Measurements from ENCODE around the gene EML4. TPM values are rescaled to one million over a fixed set of nuclear protein-coding genes. Genes with fewer than 3 reads are reported as not detected.
A peak's percentile ranks its signal among the peaks of the same experiment; 100 is the strongest.
"Not testable (repeated sequence)": the region's sequence is repeated elsewhere in the genome, so short reads cannot be mapped to it uniquely, and the experiment has no call there.

Gene EML4
- total and polyA plus RNA-seq, 4 experiments from 2014 or later, result 52.8 to 172 (median 140) TPM

GRCh38 chr2:42132966-42133641 is 36.0 kb upstream of the EML4 start:
- H3K36me3 Mint-ChIP-seq, result no peaks in the 10 kb centered on the region
- no peaks in the 10 kb centered on the region for H3K9me3 Mint-ChIP-seq
- ChIA-PET CTCF (ENCODE audit: partially characterized antibody) (interaction anchor here (0.7 to 13.5 kb wide), 22 partner anchors 9 to 195 kb away, joined by 3 to 173 read pairs (median 4); no protein-coding TSS in a partner anchor), POLR2A (ENCODE audit: partially characterized antibody) (interaction anchor here (0.8 to 25.0 kb wide), 23 partner anchors 9 to 1089 kb away, joined by 3 to 1146 read pairs (median 5); partner anchors contain the start of gene COX7A2L)
- peaks cover 68 to 100% (median 88%) of the 10 kb centered on the region in 4 donors for H3K4me1 Mint-ChIP-seq
- H3K27me3 Mint-ChIP-seq, result no peaks in the 10 kb centered on the region
- Histone ChIP-seq H3K4me1 (ENCODE audit: insufficient read depth, low read length) (peaks cover 99% of the 10 kb centered on the region), H3K36me3 (ENCODE audit: insufficient read depth, low read length) (no peaks in the 10 kb centered on the region), H3K4me3 (ENCODE audit: low read length in 2 of 2) (peak overlapping the region; percentile 16 to 21), H3K27ac (ENCODE audit: low read depth, low read length) (peak overlapping the region; percentile 93), H3K27me3 (ENCODE audit: insufficient read depth, low read length) (no peaks in the 10 kb centered on the region), H3K9me3 (ENCODE audit: control insufficient read depth in 1 of 2, low read length in 2 of 2) (no peaks in the 10 kb centered on the region)
- intact Hi-C loops (cut with micrococcal nuclease), result loop anchor here (1.0 to 2.0 kb wide), 6 partner anchors 8 to 63 kb away; partner anchors contain the start of gene EML4
- H3K27ac Mint-ChIP-seq, result peak overlapping the region; percentile 88 to 100 (median 99)
- peak overlapping the region; percentile 58 to 88 (median 76) for H3K4me3 Mint-ChIP-seq
- DNase-seq, result peak; percentile 92 to 99 (median 96)

GRCh38 chr2:42133771-42134195 is 35.4 kb upstream of the EML4 start:
- ChIA-PET CTCF (ENCODE audit: partially characterized antibody) (interaction anchor here (1.1 to 13.5 kb wide), 10 partner anchors 8 to 106 kb away, joined by 3 to 173 read pairs (median 8); no protein-coding TSS in a partner anchor), POLR2A (ENCODE audit: partially characterized antibody) (interaction anchor here (1.2 to 25.0 kb wide), 13 partner anchors 8 to 1088 kb away, joined by 3 to 1146 read pairs (median 12); partner anchors contain the start of gene COX7A2L)
- peak overlapping the region; percentile 93 for H3K27ac ChIP-seq (ENCODE audit: low read depth, low read length)
- H3K27me3 Mint-ChIP-seq, result no peaks in the 10 kb centered on the region
- H3K27me3 ChIP-seq (ENCODE audit: insufficient read depth, low read length), result no peaks in the 10 kb centered on the region
- H3K36me3 Mint-ChIP-seq, result no peaks in the 10 kb centered on the region
- peaks cover 99% of the 10 kb centered on the region for H3K4me1 ChIP-seq (ENCODE audit: insufficient read depth, low read length)
- H3K4me3 ChIP-seq (ENCODE audit: low read length in 2 of 2), result peak overlapping the region; percentile 16 to 21
- H3K27ac Mint-ChIP-seq, result peak overlapping the region; percentile 88 to 100 (median 99)
- no peaks in the 10 kb centered on the region for H3K9me3 Mint-ChIP-seq
- no peak for DNase-seq
- H3K4me3 Mint-ChIP-seq, result peak overlapping the region; percentile 58 to 88 (median 76)
- peaks cover 63 to 100% (median 87%) of the 10 kb centered on the region in 4 donors for H3K4me1 Mint-ChIP-seq
- H3K9me3 ChIP-seq (ENCODE audit: control insufficient read depth in 1 of 2, low read length in 2 of 2), result no peaks in the 10 kb centered on the region
- intact Hi-C loops (cut with micrococcal nuclease), result loop anchor here (1.0 to 2.0 kb wide), 6 partner anchors 8 to 63 kb away; partner anchors contain the start of gene EML4
- H3K36me3 ChIP-seq (ENCODE audit: insufficient read depth, low read length), result no peaks in the 10 kb centered on the region

GRCh38 chr2:42134401-42134932 is 34.7 kb upstream of the EML4 start:
- intact Hi-C loops (cut with micrococcal nuclease); H3K27me3 ChIP-seq (ENCODE audit: insufficient read depth, low read length); H3K9me3 Mint-ChIP-seq; DNase-seq; H3K4me3 ChIP-seq (ENCODE audit: low read length in 2 of 2); H3K9me3 ChIP-seq (ENCODE audit: control insufficient read depth in 1 of 2, low read length in 2 of 2); H3K27me3 Mint-ChIP-seq; H3K36me3 ChIP-seq (ENCODE audit: insufficient read depth, low read length); H3K36me3 Mint-ChIP-seq: not testable (repeated sequence)
- Mint-ChIP-seq H3K4me1 (peaks cover 60 to 99% (median 85%) of the 10 kb centered on the region in 4 donors), H3K27ac (peak overlapping the region; percentile 88 to 100 (median 99)), H3K4me3 (peak overlapping the region in 2 of 8 donors; percentile 52 to 82)
- POLR2A ChIA-PET (ENCODE audit: partially characterized antibody), result interaction anchor here (1.0 to 25.0 kb wide), 7 partner anchors 11 to 293 kb away, joined by 3 to 1146 read pairs (median 18); no protein-coding TSS in a partner anchor
- CTCF ChIA-PET (ENCODE audit: partially characterized antibody), result interaction anchor here (2.0 to 13.5 kb wide), 7 partner anchors 10 to 61 kb away, joined by 7 to 173 read pairs (median 19); no protein-coding TSS in a partner anchor
- peaks cover 99% of the 10 kb centered on the region for H3K4me1 ChIP-seq (ENCODE audit: insufficient read depth, low read length)
- H3K27ac ChIP-seq (ENCODE audit: low read depth, low read length), result peak overlapping the region; percentile 93

- intact Hi-C loops (cut with micrococcal nuclease), result no loop called here
- Histone ChIP-seq H3K36me3 (ENCODE audit: insufficient read depth, low read length) (no peaks in the 10 kb centered on the region), H3K27me3 (ENCODE audit: insufficient read depth, low read length) (no peaks in the 10 kb centered on the region), H3K9me3 (ENCODE audit: control insufficient read depth in 1 of 2, low read length in 2 of 2) (no peaks in the 10 kb centered on the region), H3K27ac (ENCODE audit: low read depth, low read length) (peak overlapping the region; percentile 93), H3K4me1 (ENCODE audit: insufficient read depth, low read length) (peaks cover 98% of the 10 kb centered on the region), H3K4me3 (ENCODE audit: low read length in 2 of 2) (no peak overlapping the region)
- ChIA-PET POLR2A (ENCODE audit: partially characterized antibody) (interaction anchor here (1.0 to 25.0 kb wide), 6 partner anchors 8 to 294 kb away, joined by 3 to 1146 read pairs (median 51); no protein-coding TSS in a partner anchor), CTCF (ENCODE audit: partially characterized antibody) (interaction anchor here (0.7 to 13.5 kb wide), 16 partner anchors 9 to 193 kb away, joined by 3 to 173 read pairs (median 7); no protein-coding TSS in a partner anchor)
- Mint-ChIP-seq H3K4me1 (peaks cover 52 to 99% (median 81%) of the 10 kb centered on the region in 4 donors), H3K27me3 (no peaks in the 10 kb centered on the region), H3K9me3 (no peaks in the 10 kb centered on the region), H3K4me3 (peak overlapping the region in 7 of 8 donors; percentile 35 to 81 (median 53)), H3K36me3 (no peaks in the 10 kb centered on the region), H3K27ac (peak overlapping the region; percentile 88 to 100 (median 96))
- no peak for DNase-seq
These were observed 33.5 kb upstream of the EML4 start for GRCh38 chr2:42135381-42136312.

- Histone ChIP-seq H3K4me3 (ENCODE audit: low read length in 2 of 2) (no peak overlapping the region), H3K4me1 (ENCODE audit: insufficient read depth, low read length) (peaks cover 98% of the 10 kb centered on the region), H3K9me3 (ENCODE audit: control insufficient read depth in 1 of 2, low read length in 2 of 2) (no peaks in the 10 kb centered on the region), H3K27me3 (ENCODE audit: insufficient read depth, low read length) (no peaks in the 10 kb centered on the region), H3K36me3 (ENCODE audit: insufficient read depth, low read length) (no peaks in the 10 kb centered on the region), H3K27ac (ENCODE audit: low read depth, low read length) (peak overlapping the region; percentile 93)
- Mint-ChIP-seq H3K27me3 (no peaks in the 10 kb centered on the region), H3K27ac (peak overlapping the region; percentile 73 to 100 (median 96)), H3K36me3 (no peaks in the 10 kb centered on the region), H3K4me1 (peaks cover 56 to 99% (median 82%) of the 10 kb centered on the region in 4 donors), H3K4me3 (peak overlapping the region in 2 of 8 donors; percentile 5 to 26), H3K9me3 (no peaks in the 10 kb centered on the region)
- no peak for DNase-seq
- CTCF ChIA-PET (ENCODE audit: partially characterized antibody), result interaction anchor here (0.9 to 13.5 kb wide), 7 partner anchors 10 to 40 kb away, joined by 4 to 173 read pairs (median 8); no protein-coding TSS in a partner anchor
- POLR2A ChIA-PET (ENCODE audit: partially characterized antibody), result interaction anchor here (5.0 to 25.0 kb wide), 4 partner anchors 9 to 35 kb away, joined by 29 to 1146 read pairs (median 73); no protein-coding TSS in a partner anchor
- intact Hi-C loops (cut with micrococcal nuclease), result no loop called here
These were observed 32.4 kb upstream of the EML4 start for GRCh38 chr2:42136782-42137124.

- DNase-seq, result no peak
- H3K27ac ChIP-seq (ENCODE audit: low read depth, low read length), result no peak overlapping the region
- H3K27me3 Mint-ChIP-seq, result no peaks in the 10 kb centered on the region
- H3K4me3 ChIP-seq (ENCODE audit: low read length in 2 of 2), result no peak overlapping the region
- ChIA-PET POLR2A (ENCODE audit: partially characterized antibody) (interaction anchor here (1.2 to 25.0 kb wide), 7 partner anchors 9 to 34 kb away, joined by 3 to 1146 read pairs (median 29); no protein-coding TSS in a partner anchor), CTCF (ENCODE audit: partially characterized antibody) (interaction anchor here (0.9 to 13.5 kb wide), 7 partner anchors 8 to 51 kb away, joined by 3 to 173 read pairs (median 8); no protein-coding TSS in a partner anchor)
- no peaks in the 10 kb centered on the region for H3K36me3 Mint-ChIP-seq
- H3K4me3 Mint-ChIP-seq, result peak overlapping the region in 3 of 8 donors; percentile 22 to 64 (median 57)
- intact Hi-C loops (cut with micrococcal nuclease), result no loop called here
- H3K4me1 ChIP-seq (ENCODE audit: insufficient read depth, low read length), result peaks cover 98% of the 10 kb centered on the region
- peaks cover 56 to 99% (median 81%) of the 10 kb centered on the region in 4 donors for H3K4me1 Mint-ChIP-seq
- no peaks in the 10 kb centered on the region for H3K27me3 ChIP-seq (ENCODE audit: insufficient read depth, low read length)
- H3K9me3 ChIP-seq (ENCODE audit: control insufficient read depth in 1 of 2, low read length in 2 of 2), result no peaks in the 10 kb centered on the region
- no peaks in the 10 kb centered on the region for H3K36me3 ChIP-seq (ENCODE audit: insufficient read depth, low read length)
- peak overlapping the region; percentile 29 to 100 (median 96) for H3K27ac Mint-ChIP-seq
- H3K9me3 Mint-ChIP-seq, result no peaks in the 10 kb centered on the region
These were observed 31.9 kb upstream of the EML4 start for GRCh38 chr2:42137125-42137841.
